Activated CD4-positive, CD25-positive, alpha-beta regulatory T cell (primary cell): ENCODE results near the gene SHROOM4.

ENCODE experiments used
- DNase-seq, 4 experiments: peaks; one replicate each; lab custom pipeline; 2025; lab: John Stamatoyannopoulos, UW

SHROOM4 gene

DNA sequence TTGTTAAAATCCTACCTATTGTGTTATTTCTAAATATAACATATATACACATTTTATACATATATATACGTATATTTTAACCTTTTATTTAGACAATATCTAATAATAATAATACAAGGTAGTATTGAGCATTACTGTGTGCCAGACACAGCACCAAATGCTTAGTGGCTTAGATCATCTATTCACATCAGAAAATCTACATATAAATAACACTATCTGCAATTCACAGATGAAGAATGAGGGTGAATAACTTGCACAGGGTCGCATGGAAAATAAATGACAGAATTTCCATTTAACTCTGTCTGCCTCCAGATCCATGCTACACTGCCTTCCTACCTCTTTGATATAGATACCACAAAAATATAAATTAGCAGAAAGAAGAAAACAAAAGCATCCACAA, 37.7 kb downstream of the SHROOM4 start:
- DNase-seq: no peak

DNA sequence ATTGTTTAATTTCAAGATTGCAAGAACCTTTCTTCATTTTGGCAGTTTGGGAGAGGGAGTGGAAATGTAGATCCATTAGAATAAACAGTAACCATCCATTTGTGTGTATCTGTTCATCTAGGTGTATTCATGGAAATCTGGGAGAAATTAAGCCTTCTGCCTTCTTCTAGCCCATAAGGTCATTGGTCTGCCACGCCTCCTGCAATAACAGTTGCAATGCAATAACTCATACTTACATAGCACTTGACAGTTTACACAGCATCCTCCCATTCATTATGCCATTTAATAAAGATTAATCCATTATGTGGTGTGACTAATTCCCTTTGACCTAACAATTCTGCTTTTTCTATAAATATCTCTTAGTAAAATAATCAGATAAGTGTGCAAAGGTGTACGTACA, 42.6 kb downstream of the SHROOM4 start:
- DNase-seq: no peak

DNA sequence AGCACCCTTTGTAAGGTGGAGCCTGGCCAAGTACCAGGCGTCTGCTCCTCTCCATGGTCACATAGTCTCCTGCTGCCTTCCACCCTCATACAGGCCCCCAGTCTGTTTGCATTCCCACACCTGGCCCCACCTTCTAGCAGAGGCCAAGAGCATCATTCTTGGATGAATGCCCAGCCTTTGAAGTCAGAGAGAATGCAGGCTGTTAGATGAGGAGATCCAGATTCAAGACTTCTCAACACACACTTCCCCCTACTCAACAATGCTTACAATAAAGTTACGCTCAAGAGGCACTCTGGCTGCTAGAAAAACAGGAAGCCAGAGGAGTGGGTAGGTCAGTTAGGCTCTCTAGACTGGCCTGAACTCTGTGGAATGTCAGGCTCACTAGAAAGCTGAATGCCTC, 43.3 kb downstream of the SHROOM4 start:
- DNase-seq: no peak

DNA sequence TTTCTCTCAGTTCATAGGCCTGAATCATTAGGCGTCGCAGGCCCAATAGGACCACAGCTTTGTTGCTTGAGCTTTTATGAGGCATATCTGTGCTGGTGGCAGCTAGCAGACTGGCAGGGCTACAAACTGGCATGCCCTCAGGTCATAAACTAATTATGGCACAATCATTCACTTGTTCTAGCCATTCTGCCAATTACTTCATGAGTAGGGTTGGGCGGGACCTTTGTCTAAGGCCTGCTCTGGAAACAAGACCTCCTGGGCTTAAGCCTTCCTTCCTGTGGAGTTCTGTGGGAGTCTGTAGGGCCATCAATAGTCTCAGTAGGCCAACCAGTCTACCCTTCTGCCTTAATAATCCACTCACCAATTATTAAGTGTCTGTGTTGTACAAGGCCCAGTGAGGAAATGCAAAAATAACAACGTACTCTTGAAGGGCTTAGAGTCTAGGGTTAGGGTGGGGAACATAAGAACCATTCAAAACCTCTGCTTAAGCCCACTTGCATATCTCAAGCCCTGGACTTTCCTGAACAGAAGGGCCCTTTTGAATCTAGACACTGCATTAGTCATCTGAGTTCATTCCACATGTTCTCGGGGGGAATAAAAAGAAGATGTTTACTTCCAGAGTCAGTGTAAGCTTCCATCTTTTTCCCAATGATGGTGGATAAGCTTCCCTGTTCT, 44.5 kb downstream of the SHROOM4 start:
- no peak for DNase-seq

DNA sequence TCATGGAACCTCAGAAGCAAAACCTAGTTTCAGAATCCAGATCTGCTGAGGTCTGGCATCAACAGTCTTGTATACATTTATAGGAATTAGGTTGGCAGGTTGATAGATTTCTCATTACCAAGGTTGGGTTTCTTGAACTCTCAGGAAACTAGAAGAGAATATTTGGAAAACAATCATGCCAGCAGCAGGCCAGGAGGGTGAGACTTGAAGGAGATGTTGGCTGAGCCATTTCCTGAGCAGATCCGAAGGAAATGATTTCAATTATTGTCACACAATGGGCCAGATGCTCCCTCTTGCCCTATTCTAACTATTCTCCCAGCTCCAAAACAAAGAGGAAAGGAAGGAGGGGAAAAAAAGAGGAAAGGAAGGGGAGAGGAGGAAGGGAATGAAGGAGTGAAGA, 45.2 kb downstream of the SHROOM4 start:
- DNase-seq: no peak

GRCh38 chrX:50765986-50766385, 48.0 kb downstream of the SHROOM4 start:
- no peak for DNase-seq

- no peak for DNase-seq
Measured at GRCh38 chrX:50762578-50762977, 51.4 kb downstream of the SHROOM4 start.

- no peak for DNase-seq
Measured at GRCh38 chrX:50756276-50756675, 57.7 kb downstream of the SHROOM4 start.

DNA sequence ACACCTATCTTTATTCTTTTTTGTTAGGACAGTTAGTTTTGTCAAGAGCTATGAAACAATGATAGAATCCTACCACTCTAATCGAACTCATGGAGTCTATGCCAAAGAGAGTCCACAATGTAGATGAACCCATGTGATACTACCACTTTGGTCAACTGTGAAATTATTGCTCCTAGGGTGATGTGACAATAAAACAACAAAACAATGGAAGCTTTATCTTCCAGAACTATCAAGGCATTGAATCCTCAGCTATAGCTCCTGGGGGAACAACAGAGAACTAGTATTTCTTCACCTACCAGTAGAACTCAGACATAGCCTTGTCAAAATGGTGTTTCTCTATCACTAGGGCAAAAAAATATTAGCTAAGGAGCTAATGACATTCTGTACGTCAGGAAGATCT, 62.9 kb downstream of the SHROOM4 start:
- DNase-seq: no peak

DNA sequence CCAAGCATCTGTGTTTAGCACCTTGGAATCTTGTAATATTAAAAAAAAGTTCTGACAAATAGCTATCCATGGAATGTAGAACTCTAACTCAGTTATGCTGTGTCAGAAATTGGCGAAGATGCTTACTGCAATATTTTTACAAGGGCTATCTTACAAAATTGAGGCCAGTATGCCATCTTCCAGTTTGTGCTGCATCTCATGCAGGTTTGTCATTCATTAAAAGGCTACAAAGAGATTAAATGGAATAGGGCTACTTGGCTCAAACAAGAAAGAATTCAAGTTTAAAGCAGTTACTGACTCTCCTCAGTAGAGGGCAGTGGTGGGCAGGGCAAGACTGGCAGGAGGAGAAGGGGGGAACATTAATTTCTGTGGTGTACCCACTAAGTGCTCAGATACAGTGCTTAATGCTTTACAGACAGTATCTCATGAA, 66.5 kb downstream of the SHROOM4 start:
- DNase-seq: no peak

- no peak for DNase-seq
Measured at GRCh38 chrX:50736656-50737055, 77.3 kb downstream of the SHROOM4 start.

- DNase-seq: no peak
Measured at GRCh38 chrX:50726296-50726695, 87.7 kb downstream of the SHROOM4 start.

DNA sequence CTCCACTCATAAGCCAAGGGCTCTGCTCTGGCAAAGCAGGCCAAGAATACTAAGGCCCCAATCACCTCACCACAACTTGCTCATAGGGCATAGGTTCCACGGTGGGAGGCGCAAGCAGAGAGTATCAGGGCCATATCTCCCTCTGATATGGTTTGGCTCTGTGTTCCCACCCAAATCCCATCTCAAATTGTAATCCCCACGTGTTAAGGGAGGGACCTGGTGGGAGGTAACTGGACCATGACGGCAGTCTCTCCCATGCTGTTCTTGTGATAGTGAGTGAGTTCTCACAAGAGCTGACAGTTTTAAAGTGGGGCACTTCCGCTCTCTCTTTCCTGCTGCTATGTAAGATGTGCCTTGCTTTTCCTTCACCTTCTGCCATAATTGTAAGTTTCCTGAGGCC, 88.7 kb downstream of the SHROOM4 start:
- DNase-seq: no peak

DNA sequence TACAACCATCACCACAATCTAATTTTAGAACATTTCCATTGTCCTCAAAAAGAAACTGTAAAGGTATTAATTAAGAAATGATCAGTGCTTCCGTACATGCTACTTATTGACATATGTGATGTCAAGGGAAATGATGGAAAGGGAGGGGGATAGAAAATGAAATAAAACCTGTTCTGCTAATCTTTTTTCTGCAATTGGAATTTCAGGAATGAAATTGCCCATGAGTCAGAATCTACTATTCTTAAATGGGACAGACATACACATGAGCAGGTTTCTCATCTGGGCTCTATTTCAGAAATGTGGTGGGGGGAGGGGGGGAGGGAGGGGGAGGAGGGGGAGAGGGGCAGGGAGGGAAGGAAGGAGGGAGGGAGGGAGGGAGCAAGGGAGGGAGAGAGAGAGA, 91.0 kb downstream of the SHROOM4 start:
- no peak for DNase-seq

DNA sequence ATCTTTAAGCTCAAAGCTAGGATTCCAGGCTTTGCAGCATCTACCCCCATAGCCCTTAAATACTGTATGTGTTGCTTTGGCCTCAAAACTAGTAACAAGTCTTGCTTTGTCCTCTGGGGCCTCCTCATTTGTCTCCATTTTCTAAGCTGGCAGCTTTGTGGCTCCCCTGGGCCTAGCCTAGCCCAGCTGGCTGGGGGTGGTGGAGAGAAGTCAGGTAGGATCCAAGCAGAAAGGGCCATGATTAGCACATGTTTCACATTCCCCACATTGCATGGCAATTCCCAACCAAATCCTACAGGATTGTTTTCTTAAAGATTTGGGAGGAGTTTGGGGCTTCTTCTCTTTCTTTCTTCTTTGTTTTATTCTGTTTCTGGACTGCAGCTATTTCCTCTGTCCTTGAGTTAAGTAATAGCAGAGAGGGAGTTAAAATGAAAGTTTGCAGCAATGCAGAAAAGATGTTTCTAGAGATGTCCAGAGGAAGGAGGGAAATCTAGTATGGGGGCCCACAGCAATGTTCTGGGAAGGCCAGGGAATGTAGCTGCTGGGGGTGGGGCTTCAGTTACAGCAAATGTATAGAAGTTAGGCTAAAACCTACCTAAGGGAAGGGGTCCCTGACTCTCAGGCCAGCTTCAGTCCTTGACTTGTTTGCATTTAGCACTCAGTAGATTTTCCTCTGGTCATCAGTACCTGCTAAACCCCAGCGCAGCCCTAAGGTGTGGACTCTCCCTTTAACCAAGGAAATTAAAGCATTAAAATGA, 92.1 kb downstream of the SHROOM4 start:
- DNase-seq: no peak

- DNase-seq: no peak
Measured at GRCh38 chrX:50719614-50720013, 94.4 kb downstream of the SHROOM4 start.

- no peak for DNase-seq
Measured at GRCh38 chrX:50718776-50719175, 95.2 kb downstream of the SHROOM4 start.

DNA sequence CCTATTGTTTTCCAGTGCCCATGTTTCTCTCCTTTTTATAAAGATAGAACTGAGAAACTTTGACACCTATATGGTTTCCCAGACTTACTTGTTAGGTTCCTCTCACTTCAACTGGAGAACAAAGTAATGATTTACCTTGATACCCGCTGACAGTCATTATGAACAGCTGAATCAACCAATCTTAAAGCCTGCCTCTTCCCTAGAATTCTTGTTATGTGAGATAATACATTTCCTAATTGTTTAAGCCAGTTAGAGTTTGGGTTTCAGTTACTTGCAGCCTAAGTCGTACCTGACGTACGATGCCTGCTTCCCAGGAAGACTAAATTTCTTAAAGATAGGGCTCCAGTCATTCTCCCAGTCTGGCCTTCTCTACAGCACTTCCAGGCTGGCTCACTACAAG, 97.3 kb downstream of the SHROOM4 start:
- DNase-seq: no peak

- no peak for DNase-seq
Measured at GRCh38 chrX:50712777-50713176, 101.2 kb downstream of the SHROOM4 start.

- DNase-seq: no peak
Measured at GRCh38 chrX:50711907-50712306, 102.1 kb downstream of the SHROOM4 start.

DNA sequence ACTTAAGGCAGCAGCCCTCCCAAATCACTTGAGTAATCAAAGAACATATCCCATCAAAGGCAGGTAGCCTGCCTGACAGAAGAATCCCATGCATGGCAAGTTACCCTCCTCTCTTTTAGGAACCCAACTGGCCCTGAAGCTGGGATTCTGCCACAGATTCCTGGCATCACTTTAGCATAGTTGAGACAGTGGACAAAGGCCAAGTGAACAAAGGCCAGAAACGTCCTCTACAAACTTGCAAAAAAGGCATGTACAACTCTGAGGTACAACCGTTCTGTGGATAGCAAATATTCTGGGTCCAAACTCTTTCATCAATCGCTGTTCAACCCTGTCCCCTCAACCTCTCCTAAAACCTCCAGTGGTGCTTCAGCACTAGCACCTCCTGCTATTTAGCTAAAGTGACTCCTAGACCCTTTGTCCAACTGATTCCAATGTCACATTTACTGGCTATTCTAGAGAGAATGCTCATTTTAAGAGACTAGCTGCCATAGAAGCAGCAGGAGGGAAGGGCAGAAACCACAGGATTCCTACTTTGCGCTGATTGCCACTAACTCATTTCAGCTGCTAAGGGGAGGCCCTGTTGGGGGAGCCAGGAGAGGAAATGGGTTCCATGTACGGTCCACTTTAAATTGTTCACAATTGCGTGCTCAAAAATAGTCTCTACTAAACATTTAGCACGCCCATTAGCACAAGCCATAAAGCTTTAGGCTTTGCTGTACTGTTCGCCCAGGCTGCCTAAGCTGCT, 105.9 kb downstream of the SHROOM4 start:
- no peak for DNase-seq

- DNase-seq: no peak
Measured at GRCh38 chrX:50707405-50707804, 106.6 kb downstream of the SHROOM4 start.

GRCh38 chrX:50705042-50705441, 109.0 kb downstream of the SHROOM4 start:
- no peak for DNase-seq
